ENCODE measurements around the gene LCLAT1. TPM values are rescaled to one million over a fixed set of nuclear protein-coding genes. Genes with fewer than 3 reads are reported as not detected.
A peak's percentile ranks its signal among the peaks of the same experiment; 100 is the strongest.

Gene LCLAT1
- polyA plus RNA-seq, 1 experiment: 25.2 TPM

GRCh38 chr2:30470426-30470825, 23.4 kb downstream of the LCLAT1 start:
- Histone ChIP-seq H3K9me3 (ENCODE audit: control insufficient read depth, insufficient read depth, low read length) (no peaks in the 10 kb centered on the region), H3K27me3 (ENCODE audit: control insufficient read depth, insufficient read depth, low read length) (no peaks in the 10 kb centered on the region), H3K27ac (ENCODE audit: low read depth, low read length) (no peak overlapping the region), H3K4me3 (ENCODE audit: low read depth, low read length) (no peak overlapping the region)
- TF ChIP-seq CTCF (IDR thresholded peaks at IDR 0.05; ENCODE audit: low read depth, low read length): no peak
- no peak for DNase-seq (ENCODE audit: low read depth, low spot score)
- CTCF ChIA-PET: no interaction called here
- POLR2A ChIA-PET: no interaction called here

GRCh38 chr2:30472326-30472725, 25.3 kb downstream of the LCLAT1 start:
- no peak for DNase-seq (ENCODE audit: low read depth, low spot score)
- Histone ChIP-seq H3K4me3 (ENCODE audit: low read depth, low read length) (no peak overlapping the region), H3K27ac (ENCODE audit: low read depth, low read length) (no peak overlapping the region), H3K27me3 (ENCODE audit: control insufficient read depth, insufficient read depth, low read length) (no peaks in the 10 kb centered on the region), H3K9me3 (ENCODE audit: control insufficient read depth, insufficient read depth, low read length) (no peaks in the 10 kb centered on the region)
- POLR2A ChIA-PET: no interaction called here
- CTCF ChIA-PET: interaction anchor here (0.7 kb wide), 1 partner anchor 233 kb away, joined by 3 read pairs; no protein-coding TSS in a partner anchor
- TF ChIP-seq CTCF (IDR thresholded peaks at IDR 0.05; ENCODE audit: low read depth, low read length): 0 out of 2 replicates have a peak, but pooled peaks have one; percentile 14

- POLR2A ChIA-PET: no interaction called here
- DNase-seq (ENCODE audit: low read depth, low spot score): no peak
- H3K9me3 ChIP-seq (ENCODE audit: control insufficient read depth, insufficient read depth, low read length): no peaks in the 10 kb centered on the region
- TF ChIP-seq CTCF (IDR thresholded peaks at IDR 0.05; ENCODE audit: low read depth, low read length): peak; percentile 26
- no peaks in the 10 kb centered on the region for H3K27me3 ChIP-seq (ENCODE audit: control insufficient read depth, insufficient read depth, low read length)
- H3K27ac ChIP-seq (ENCODE audit: low read depth, low read length): no peak overlapping the region
- CTCF ChIA-PET: interaction anchor here (1.0 to 2.5 kb wide), 8 partner anchors 13 to 304 kb away, joined by 3 to 8 read pairs (median 4); no protein-coding TSS in a partner anchor
- no peak overlapping the region for H3K4me3 ChIP-seq (ENCODE audit: low read depth, low read length)
Observed at GRCh38 chr2:30475542-30475941, 28.5 kb downstream of the LCLAT1 start.

GRCh38 chr2:30476636-30477035, 29.6 kb downstream of the LCLAT1 start:
- Histone ChIP-seq H3K9me3 (ENCODE audit: control insufficient read depth, insufficient read depth, low read length) (no peaks in the 10 kb centered on the region), H3K27ac (ENCODE audit: low read depth, low read length) (no peak overlapping the region), H3K27me3 (ENCODE audit: control insufficient read depth, insufficient read depth, low read length) (no peaks in the 10 kb centered on the region), H3K4me3 (ENCODE audit: low read depth, low read length) (no peak overlapping the region)
- ChIA-PET CTCF (interaction anchor here (0.5 to 2.5 kb wide), 10 partner anchors 16 to 312 kb away, joined by 3 to 8 read pairs (median 3); no protein-coding TSS in a partner anchor), POLR2A (no interaction called here)
- no peak for DNase-seq (ENCODE audit: low read depth, low spot score)
- no peak for TF ChIP-seq CTCF (IDR thresholded peaks at IDR 0.05; ENCODE audit: low read depth, low read length)

- H3K27me3 ChIP-seq (ENCODE audit: control insufficient read depth, insufficient read depth, low read length): no peaks in the 10 kb centered on the region
- TF ChIP-seq CTCF (IDR thresholded peaks at IDR 0.05; ENCODE audit: low read depth, low read length): no peak
- CTCF ChIA-PET: interaction anchor here (1.7 to 2.7 kb wide), 3 partner anchors 231 to 316 kb away, joined by 5 to 10 read pairs (median 6); no protein-coding TSS in a partner anchor
- H3K4me3 ChIP-seq (ENCODE audit: low read depth, low read length): no peak overlapping the region
- DNase-seq (ENCODE audit: low read depth, low spot score): no peak
- no peaks in the 10 kb centered on the region for H3K9me3 ChIP-seq (ENCODE audit: control insufficient read depth, insufficient read depth, low read length)
- H3K27ac ChIP-seq (ENCODE audit: low read depth, low read length): no peak overlapping the region
- POLR2A ChIA-PET: no interaction called here
Observed at GRCh38 chr2:30480703-30481322, 33.8 kb downstream of the LCLAT1 start.
